GM18520 (cell line): ENCODE measurements around the gene FAM72D.
A peak's percentile ranks its signal among the peaks of the same experiment; 100 is the strongest.
"Not testable (repeated sequence)": the region's sequence is repeated elsewhere in the genome, so short reads cannot be mapped to it uniquely, and the experiment has no call there.

Source experiments
- ATAC-seq: cut with Tn5 transposase; IDR thresholded peaks from one replicate; pipeline ENCODE4 v1.9.1; 2021; ENCODE audit not compliant: unreplicated experiment

The FAM72D gene

DNA sequence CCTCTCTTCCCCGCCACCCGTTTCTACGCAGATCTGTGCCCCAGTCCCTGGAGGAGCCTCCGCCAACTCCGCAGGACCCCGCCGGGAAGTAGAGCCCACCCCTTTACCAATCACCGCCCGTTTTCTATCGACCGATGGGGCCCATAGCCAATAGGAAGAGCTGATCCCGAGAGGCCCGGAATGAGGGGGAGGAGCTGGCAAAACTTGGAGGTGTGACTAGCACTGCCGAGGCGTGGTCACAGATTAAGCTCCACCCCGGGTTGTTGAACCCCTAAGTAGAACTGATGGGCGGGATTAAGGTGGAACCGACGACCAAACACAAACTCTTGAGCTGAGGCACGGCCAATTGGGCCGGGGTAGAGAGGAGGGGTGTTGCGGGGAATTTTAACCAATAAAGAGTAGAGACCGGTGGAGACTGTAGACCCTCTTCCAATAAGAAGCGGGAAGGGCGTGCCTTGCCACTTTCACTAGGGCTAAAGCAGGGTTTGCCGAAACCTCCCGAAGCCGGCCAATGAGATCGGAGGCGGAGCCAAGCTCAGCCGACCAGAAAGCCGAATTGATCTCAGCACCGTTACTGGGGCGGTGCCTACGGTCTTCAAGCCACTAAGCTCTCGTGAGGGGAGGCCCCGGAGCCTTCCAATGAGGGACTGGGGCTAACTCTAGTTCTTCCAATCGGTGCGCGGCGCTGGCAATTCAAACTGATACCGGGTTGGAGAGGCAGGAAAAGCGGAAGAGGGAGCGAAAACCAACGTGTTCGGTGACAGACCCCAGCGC, at the start of gene FAM72D, which contains the start of gene SRGAP2B:
Gene FAM72D, plus strand, starts transcription at position 691 of the 774 bp plus-strand sequence. CDS start 874 bp downstream, outside the sequence.
Gene SRGAP2B, minus strand, starts transcription at position 45 of the 774 bp plus-strand sequence. CDS start 2,427 bp downstream, outside the sequence.
- peak; percentile 84 for ATAC-seq

- ATAC-seq = not testable (repeated sequence)
Observed at GRCh38 chr1:145047553-145047952, 48.2 kb upstream of the FAM72D start.

DNA sequence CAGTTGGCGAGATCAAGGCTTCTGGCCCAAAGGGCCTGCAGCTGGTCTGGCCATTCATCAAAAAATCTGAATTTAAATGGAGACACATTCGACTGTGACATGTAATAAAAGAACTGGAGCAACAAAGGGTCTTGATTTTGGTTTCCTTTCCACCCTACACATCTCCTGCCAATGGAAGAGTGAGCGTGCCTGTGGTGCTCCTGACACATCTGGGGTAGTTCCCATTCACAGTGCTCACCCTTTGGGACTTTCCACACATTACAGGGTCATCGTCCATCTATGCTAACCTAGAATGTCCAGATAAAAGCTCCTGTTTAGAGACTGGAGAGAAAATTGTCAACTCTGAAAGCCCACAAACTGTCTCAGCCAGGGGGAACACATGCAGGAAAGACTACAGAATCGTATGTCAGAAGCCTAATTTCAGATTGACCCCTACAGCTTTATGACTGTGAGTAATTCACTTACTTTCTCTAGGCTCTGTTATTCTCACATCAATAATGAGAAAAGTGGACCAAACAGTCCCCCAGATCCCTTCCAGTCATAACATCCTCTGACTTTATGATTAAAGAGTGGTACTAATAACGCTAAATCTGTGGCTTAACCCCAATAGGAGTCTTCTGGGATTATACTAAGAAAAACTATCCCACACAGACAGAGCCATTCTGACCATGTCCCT, 47.5 kb upstream of the FAM72D start:
- ATAC-seq = not testable (repeated sequence)

- not testable (repeated sequence) for ATAC-seq
Observed at GRCh38 chr1:145052019-145052776, 43.6 kb upstream of the FAM72D start.

GRCh38 chr1:145053428-145053827, 42.3 kb upstream of the FAM72D start:
- ATAC-seq = not testable (repeated sequence)

GRCh38 chr1:145055217-145055760, 40.5 kb upstream of the FAM72D start:
- ATAC-seq = peak; percentile 95

DNA sequence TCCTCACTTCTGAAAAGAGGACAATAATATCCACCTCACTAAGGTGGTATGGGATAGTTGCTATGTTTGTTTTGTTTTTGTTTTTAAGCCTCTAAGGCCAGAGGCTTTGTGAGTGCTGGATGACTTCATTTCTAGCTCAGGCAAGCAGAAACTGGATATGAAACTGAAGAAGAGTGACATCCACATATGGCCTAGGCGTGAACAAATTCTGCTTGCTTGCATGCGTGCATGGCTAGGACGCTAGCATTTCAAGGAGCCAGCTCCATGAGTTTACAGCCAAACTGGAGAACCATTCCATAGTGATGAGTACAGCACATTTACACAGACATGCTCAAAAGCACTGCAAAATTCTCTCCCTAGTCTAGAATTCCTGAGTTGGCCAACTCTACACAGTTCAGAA, 37.6 kb upstream of the FAM72D start:
- peak; percentile 38 for ATAC-seq

GRCh38 chr1:145063285-145063684, 32.5 kb upstream of the FAM72D start:
- ATAC-seq = not testable (repeated sequence)

DNA sequence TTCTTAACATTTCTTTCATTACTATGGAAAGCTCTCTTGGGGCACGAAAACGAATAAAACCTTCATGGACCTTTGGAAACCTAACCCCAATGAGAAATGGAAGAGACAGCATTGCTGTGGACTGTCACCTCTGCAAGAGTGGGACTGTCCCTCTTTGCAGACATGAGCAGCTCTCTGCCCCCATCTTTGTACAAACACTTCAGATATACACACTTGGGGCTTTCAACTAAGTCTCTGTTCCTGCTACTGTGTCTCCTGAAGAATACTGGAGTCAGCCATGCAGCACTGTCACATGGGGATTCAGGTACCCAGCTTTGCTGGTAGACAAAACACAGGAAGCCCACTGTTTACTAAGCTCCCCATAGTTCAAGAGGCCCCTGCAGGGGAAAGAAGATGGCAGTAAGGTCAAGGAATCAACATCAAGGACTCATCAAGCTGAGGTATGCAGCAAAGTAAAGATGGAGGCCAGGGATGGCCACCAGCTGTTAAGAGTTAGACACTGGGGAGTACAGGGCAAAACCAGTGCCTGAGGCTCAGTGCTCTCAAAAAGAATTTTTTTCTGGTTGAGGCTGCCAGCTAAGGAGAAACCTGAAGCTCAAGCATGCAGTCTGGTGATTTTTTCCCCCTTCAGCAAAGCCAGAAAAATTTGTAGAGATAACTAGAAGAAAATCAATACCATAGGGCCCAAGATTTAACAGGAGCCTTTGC, 31.7 kb upstream of the FAM72D start:
- not testable (repeated sequence) for ATAC-seq

GRCh38 chr1:145065194-145065826, 30.5 kb upstream of the FAM72D start:
- not testable (repeated sequence) for ATAC-seq

GRCh38 chr1:145066486-145066885, 29.3 kb upstream of the FAM72D start:
- ATAC-seq = not testable (repeated sequence)

DNA sequence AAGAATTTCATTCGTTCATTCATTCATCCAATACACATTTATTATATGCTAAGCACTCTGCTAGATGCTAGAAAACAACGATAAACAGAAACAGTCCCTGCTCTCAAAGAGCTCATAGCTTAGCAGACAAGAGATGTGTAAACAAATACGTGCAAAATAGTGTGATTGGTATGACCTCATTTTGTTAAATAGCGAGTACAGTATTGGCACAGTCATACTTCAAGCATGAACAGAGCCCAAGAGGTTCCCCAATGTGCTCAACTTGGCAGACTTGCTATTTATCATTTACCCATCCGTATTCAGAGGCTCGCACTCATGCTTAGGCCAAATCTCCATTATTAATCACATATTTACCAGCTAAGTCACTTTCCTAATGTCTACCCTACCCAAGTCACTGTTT, 24.2 kb upstream of the FAM72D start:
- not testable (repeated sequence) for ATAC-seq

- ATAC-seq = not testable (repeated sequence)
Observed at GRCh38 chr1:145074021-145074559, 21.7 kb upstream of the FAM72D start.

DNA sequence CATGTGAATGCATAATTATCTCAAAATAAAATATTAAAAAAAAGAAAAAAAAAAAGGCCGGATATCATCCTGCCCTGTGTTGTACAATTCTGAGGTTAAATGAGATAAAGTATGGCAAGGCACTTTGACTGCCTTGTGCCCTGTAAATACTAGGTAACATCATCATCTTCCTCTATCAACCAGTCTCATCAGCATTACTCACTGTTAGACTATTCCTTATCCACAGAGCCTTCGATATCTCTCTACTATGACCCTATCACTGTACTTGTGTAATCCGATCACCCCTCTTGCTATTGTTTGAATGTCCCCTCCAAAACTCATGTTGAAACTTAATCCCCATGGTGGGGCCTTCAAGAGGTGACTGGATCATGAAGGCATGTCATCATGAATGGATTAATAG, 18.9 kb upstream of the FAM72D start:
- not testable (repeated sequence) for ATAC-seq

GRCh38 chr1:145077872-145078786, 17.6 kb upstream of the FAM72D start:
- not testable (repeated sequence) for ATAC-seq

DNA sequence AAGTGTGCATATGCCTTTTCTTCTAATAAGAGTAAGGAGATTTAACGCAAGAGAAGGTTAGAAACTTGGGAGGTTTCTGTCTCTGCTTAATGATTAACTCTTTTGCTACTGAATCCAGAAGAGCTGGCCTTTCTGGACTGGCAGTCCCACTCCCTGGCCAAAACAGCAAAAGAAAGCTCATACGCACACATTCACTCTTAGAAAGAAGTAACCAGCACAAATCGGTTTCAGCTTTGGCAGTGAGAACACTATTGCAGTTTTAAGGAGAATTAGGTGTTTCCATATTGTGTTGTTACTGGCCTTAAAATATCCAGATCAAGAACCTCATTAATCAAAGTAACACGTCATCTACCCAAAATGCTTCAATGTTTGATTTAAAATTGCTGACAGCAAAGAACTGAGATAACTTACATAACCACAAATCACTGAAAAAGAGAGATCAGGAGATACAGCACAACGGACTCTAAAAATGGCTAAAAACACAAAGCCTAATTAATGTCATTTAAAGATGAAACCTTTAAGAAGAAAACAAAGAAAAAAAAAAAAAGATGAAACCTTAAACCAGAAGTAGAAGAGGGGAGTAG, 16.9 kb upstream of the FAM72D start:
- ATAC-seq = not testable (repeated sequence)

DNA sequence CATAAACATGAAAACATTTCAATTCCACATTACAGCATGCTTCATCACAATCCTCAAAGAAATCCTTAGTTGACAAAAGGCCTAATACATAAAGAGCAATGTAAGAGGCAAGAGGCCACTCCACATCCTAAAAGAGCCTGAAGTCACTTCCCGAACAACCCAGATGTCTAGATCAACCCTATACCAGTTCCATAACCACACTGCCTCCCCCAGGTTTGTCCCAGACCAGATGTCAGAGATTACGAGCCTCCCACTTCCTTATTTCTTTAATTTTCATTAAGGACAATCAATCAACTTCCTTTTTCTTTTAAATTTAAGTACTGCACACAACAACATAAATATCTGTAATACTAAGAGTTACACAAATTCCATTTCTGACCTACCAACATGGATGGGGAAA, 16.0 kb upstream of the FAM72D start:
- ATAC-seq = not testable (repeated sequence)

GRCh38 chr1:145080193-145080592, 15.6 kb upstream of the FAM72D start:
- ATAC-seq = not testable (repeated sequence)
